ENCODE data around the gene SASH1. TPM values are rescaled to one million over a fixed set of nuclear protein-coding genes. Genes with fewer than 3 reads are reported as not detected.

Gene SASH1
- total and polyA plus RNA-seq, 2 experiments from 2014 or later, result 69.1 to 99.0 TPM

DNA sequence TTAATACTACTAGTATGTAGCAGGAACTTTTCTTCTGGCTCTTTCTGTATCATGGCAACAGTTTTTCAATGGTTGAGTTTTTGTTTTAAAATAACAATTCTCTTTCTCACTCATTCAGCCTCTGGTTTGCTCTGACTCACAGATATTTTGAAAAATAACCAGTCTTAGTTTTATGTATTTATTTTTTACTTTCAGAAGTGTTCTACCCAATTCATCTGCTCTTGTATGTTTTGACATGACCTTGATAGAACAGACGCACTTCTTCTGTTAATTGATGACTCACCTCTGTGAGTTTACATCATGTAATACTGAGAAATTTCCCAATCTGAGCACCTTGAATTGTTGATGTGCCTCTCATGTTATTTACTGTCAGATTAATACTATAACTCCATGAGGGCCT lies 178.9 kb downstream of the SASH1 start:
- H3K4me2 ChIP-seq (ENCODE audit: unreplicated experiment), result peak overlapping the region; percentile 57
- DNase-seq, result peak; percentile 80
- in situ Hi-C loops (cut with MboI), result no loop called here

DNA sequence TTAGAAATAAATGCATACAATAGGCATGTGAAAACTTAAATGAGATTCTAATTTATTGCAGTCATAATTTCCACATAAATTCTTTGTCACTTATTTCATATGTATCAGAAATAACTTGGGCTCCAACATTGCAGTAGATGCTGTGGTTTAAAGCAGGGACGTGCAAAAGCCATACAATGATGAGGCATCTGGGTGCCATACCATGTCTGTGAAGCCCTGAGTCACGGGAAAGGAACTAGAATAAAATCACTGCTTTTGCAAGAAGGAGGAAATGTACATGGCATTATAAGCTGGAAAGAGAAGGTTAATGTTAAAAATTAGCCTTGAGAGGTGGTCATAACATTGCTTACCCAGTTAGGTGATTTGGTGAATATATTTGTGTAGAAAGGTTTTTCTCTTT lies 180.4 kb downstream of the SASH1 start:
- 0 to 7% methylated on average over 2 of the region's 2 CpGs for WGBS, 2 experiments (ENCODE audit: low coverage in 1 of 2, low lambda C conversion rate in 2 of 2, missing lambda C conversion rate in 2 of 2)
- DNase-seq, result peak; percentile 96
- Histone ChIP-seq H4K20me1 (ENCODE audit: insufficient read depth) (no peaks in the 10 kb centered on the region), H2AFZ (no peak overlapping the region), H3K36me3 (ENCODE audit: low read depth) (peaks cover 52% of the 10 kb centered on the region), H3K9me3 (ENCODE audit: low read depth) (no peaks in the 10 kb centered on the region), H3K79me2 (ENCODE audit: insufficient read depth) (peaks cover 54% of the 10 kb centered on the region), H3K9me2 (ENCODE audit: insufficient read depth) (no peaks in the 10 kb centered on the region), H3K4me2 (ENCODE audit: unreplicated experiment) (peak overlapping the region; percentile 57), H3K4me3 (peak overlapping the region; percentile 3; the same call in 1 of the 2 replicates), H3K27ac (peak overlapping the region; percentile 100), H3K4me1 (ENCODE audit: insufficient read depth) (peaks cover 86% of the 10 kb centered on the region), H3F3A (ENCODE audit: insufficient read depth) (peaks cover 89% of the 10 kb centered on the region), H3K27me3 (replicated peaks; ENCODE audit: insufficient read depth) (no peaks in the 10 kb centered on the region), H3K9ac (peak overlapping the region; percentile 93)
- TF ChIP-seq EZH2 (IDR thresholded peaks at IDR 0.05; ENCODE audit: insufficient read depth, poor library complexity, severe bottlenecking), result no peak
- TF ChIP-seq EZH2phosphoT487 (IDR thresholded peaks at IDR 0.05; ENCODE audit: insufficient read depth, low read depth), result no peak
- in situ Hi-C loops (cut with MboI), result no loop called here

More for the DNA sequence above, 178.9 kb downstream of the SASH1 start:
- Histone ChIP-seq H3K79me2 (ENCODE audit: insufficient read depth) (peaks cover 59% of the 10 kb centered on the region), H3K9me2 (ENCODE audit: insufficient read depth) (no peaks in the 10 kb centered on the region), H3K36me3 (ENCODE audit: low read depth) (peaks cover 51% of the 10 kb centered on the region), H3K4me1 (ENCODE audit: insufficient read depth) (peaks cover 80% of the 10 kb centered on the region), H3K9ac (peak overlapping the region; percentile 93), H3K9me3 (ENCODE audit: low read depth) (no peaks in the 10 kb centered on the region), H3K4me3 (peak overlapping the region; percentile 1; the same call in 1 of the 2 replicates), H3K27me3 (replicated peaks; ENCODE audit: insufficient read depth) (no peaks in the 10 kb centered on the region), H3F3A (ENCODE audit: insufficient read depth) (peaks cover 76% of the 10 kb centered on the region), H4K20me1 (ENCODE audit: insufficient read depth) (no peaks in the 10 kb centered on the region), H3K27ac (peak overlapping the region; percentile 100), H2AFZ (no peak overlapping the region)
- 0 to 6% methylated on average over 1 of the region's 1 CpG for WGBS, 2 experiments (ENCODE audit: low coverage in 1 of 2, low lambda C conversion rate in 2 of 2, missing lambda C conversion rate in 2 of 2)
- TF ChIP-seq EZH2 (IDR thresholded peaks at IDR 0.05; ENCODE audit: insufficient read depth, poor library complexity, severe bottlenecking), result no peak

DNA sequence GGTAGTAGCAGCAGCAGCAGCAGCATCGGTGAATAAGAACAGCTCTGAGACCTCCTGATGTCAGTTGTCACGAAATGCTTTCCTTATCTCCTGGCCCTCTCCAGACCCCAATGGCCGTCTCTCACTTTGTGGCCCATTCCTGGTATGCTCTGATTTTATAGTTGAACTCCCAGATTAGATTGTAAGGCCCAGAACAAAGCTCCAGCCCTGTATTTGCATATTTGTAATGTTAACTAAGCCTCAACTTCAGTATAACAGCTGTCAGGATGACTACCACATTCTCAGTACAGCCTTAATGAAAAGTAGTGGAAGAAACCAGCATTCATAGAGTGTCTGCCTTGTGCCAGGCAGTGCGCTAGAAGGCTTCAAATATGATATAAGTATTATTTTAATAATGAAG lies 180.9 kb downstream of the SASH1 start:
- peak overlapping the region; percentile 57 for H3K4me2 ChIP-seq (ENCODE audit: unreplicated experiment)
- peaks cover 94% of the 10 kb centered on the region for H3F3A ChIP-seq (ENCODE audit: insufficient read depth)
- peak overlapping the region; percentile 100 for H3K27ac ChIP-seq
- in situ Hi-C loops (cut with MboI), result no loop called here
- 42 to 44% methylated on average over 4 of the region's 4 CpGs for WGBS, 2 experiments (ENCODE audit: low coverage in 1 of 2, low lambda C conversion rate in 2 of 2, missing lambda C conversion rate in 2 of 2)
- no peak overlapping the region for H2AFZ ChIP-seq
- peak overlapping the region; percentile 3; the same call in 1 of the 2 replicates for H3K4me3 ChIP-seq
- H4K20me1 ChIP-seq (ENCODE audit: insufficient read depth), result no peaks in the 10 kb centered on the region
- peak overlapping the region; percentile 93 for H3K9ac ChIP-seq
- no peaks in the 10 kb centered on the region for H3K27me3 ChIP-seq (replicated peaks; ENCODE audit: insufficient read depth)
- H3K79me2 ChIP-seq (ENCODE audit: insufficient read depth), result peaks cover 54% of the 10 kb centered on the region
- peaks cover 53% of the 10 kb centered on the region for H3K36me3 ChIP-seq (ENCODE audit: low read depth)
- TF ChIP-seq EZH2 (IDR thresholded peaks at IDR 0.05; ENCODE audit: insufficient read depth, poor library complexity, severe bottlenecking) (no peak), EZH2phosphoT487 (IDR thresholded peaks at IDR 0.05; ENCODE audit: insufficient read depth, low read depth) (no peak)
- no peaks in the 10 kb centered on the region for H3K9me2 ChIP-seq (ENCODE audit: insufficient read depth)
- H3K9me3 ChIP-seq (ENCODE audit: low read depth), result no peaks in the 10 kb centered on the region
- peak; percentile 47 for DNase-seq
- H3K4me1 ChIP-seq (ENCODE audit: insufficient read depth), result peaks cover 81% of the 10 kb centered on the region

DNA sequence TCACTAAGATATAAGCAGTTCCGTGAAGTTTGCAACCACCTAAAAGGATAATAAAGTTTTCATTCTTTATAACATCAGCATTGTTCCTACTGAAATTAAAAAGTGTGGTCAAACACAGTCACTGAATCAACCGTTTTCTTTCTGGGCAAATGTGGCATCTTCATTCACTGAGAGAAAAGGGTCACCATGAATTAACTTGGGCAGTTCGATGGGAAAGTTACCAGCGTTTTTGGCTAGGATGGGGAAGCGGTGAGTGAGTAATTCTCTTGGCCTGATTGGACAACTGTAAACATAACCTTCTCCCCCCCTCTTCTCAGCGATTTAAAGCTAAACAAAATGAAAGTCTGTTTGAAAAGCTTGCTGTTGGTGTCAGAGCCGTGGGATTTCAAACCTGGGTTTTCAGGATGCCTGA lies 181.8 kb downstream of the SASH1 start:
- Histone ChIP-seq H3K9me2 (ENCODE audit: insufficient read depth) (no peaks in the 10 kb centered on the region), H3K27me3 (replicated peaks; ENCODE audit: insufficient read depth) (no peaks in the 10 kb centered on the region), H3K4me2 (ENCODE audit: unreplicated experiment) (peak overlapping the region; percentile 92), H3K79me2 (ENCODE audit: insufficient read depth) (peaks cover 53% of the 10 kb centered on the region), H3K4me3 (peak overlapping the region; percentile 64), H3F3A (ENCODE audit: insufficient read depth) (peaks cover 90% of the 10 kb centered on the region), H3K27ac (peak overlapping the region; percentile 100), H2AFZ (no peak overlapping the region), H4K20me1 (ENCODE audit: insufficient read depth) (no peaks in the 10 kb centered on the region), H3K9ac (peak overlapping the region; percentile 93), H3K4me1 (ENCODE audit: insufficient read depth) (peaks cover 78% of the 10 kb centered on the region), H3K36me3 (ENCODE audit: low read depth) (peaks cover 61% of the 10 kb centered on the region), H3K9me3 (ENCODE audit: low read depth) (no peaks in the 10 kb centered on the region)
- TF ChIP-seq EZH2 (IDR thresholded peaks at IDR 0.05; ENCODE audit: insufficient read depth, poor library complexity, severe bottlenecking) (no peak), EZH2phosphoT487 (IDR thresholded peaks at IDR 0.05; ENCODE audit: insufficient read depth, low read depth) (no peak)
- peak; percentile 88 for DNase-seq
- in situ Hi-C loops (cut with MboI), result no loop called here
- WGBS, 2 experiments (ENCODE audit: low coverage in 1 of 2, low lambda C conversion rate in 2 of 2, missing lambda C conversion rate in 2 of 2), result 29% methylated on average over 7 of the region's 7 CpGs

Data from GM23248 (cell line).